Measurements from ENCODE around the gene WDSUB1.

The WDSUB1 gene

GRCh38 chr2:159230145-159230877 lies 56.2 kb downstream of the WDSUB1 start:
- H3K4me3 ChIP-seq (IDR thresholded peaks at IDR 0.05; ENCODE audit: insufficient read depth, low read depth, low read length) = no peak overlapping the region
- H3K27ac ChIP-seq = no peak overlapping the region
- no peaks in the 10 kb centered on the region for H3K79me2 ChIP-seq (ENCODE audit: insufficient read depth, low read depth)
- H3K36me3 ChIP-seq (ENCODE audit: insufficient read depth) = no peaks in the 10 kb centered on the region
- H3K4me1 ChIP-seq (ENCODE audit: low read depth, poor library complexity, severe bottlenecking) = peaks cover 12% of the 10 kb centered on the region
- H3K4me2 ChIP-seq = no peak overlapping the region
- no peaks in the 10 kb centered on the region for H4K20me1 ChIP-seq (ENCODE audit: insufficient read depth)
- H2AFZ ChIP-seq (ENCODE audit: low read depth) = no peak overlapping the region
- H3K27me3 ChIP-seq (ENCODE audit: insufficient read depth, low read depth) = no peaks in the 10 kb centered on the region
- no peak overlapping the region for H3K9ac ChIP-seq
- no peak for TF ChIP-seq CTCF (conservative IDR thresholded peaks at IDR 0.05; ENCODE audit: low read depth, low read length)

DNA sequence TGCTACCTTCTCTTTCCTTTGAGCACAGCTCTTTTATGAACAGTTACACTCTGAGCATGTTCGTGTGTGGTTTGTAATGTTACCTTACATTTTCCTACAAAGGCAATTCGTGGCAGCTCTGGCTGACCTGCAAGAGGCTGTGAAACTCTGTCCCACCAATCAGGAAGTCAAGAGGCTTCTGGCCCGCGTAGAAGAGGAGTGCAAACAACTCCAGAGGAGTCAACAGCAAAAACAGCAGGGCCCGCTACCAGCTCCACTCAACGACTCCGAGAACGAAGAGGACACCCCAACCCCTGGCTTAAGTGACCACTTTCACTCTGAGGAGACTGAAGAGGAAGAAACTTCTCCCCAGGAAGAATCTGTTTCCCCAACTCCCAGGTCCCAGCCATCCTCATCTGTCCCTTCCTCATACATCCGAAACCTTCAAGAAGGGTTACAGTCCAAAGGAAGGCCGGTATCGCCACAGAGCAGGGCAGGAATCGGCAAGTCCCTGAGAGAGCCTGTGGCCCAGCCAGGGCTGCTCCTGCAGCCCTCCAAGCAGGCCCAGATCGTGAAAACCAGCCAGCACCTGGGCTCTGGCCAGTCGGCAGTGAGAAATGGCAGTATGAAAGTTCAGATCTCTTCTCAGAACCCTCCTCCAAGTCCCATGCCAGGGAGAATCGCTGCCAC lies 56.9 kb downstream of the WDSUB1 start:
- H2AFZ ChIP-seq (ENCODE audit: low read depth) = no peak overlapping the region
- no peaks in the 10 kb centered on the region for H4K20me1 ChIP-seq (ENCODE audit: insufficient read depth)
- no peaks in the 10 kb centered on the region for H3K27me3 ChIP-seq (ENCODE audit: insufficient read depth, low read depth)
- no peak overlapping the region for H3K4me3 ChIP-seq (IDR thresholded peaks at IDR 0.05; ENCODE audit: insufficient read depth, low read depth, low read length)
- no peak for TF ChIP-seq CTCF (conservative IDR thresholded peaks at IDR 0.05; ENCODE audit: low read depth, low read length)
- H3K9ac ChIP-seq = no peak overlapping the region
- no peak overlapping the region for H3K4me2 ChIP-seq
- H3K36me3 ChIP-seq (ENCODE audit: insufficient read depth) = no peaks in the 10 kb centered on the region
- peaks cover 12% of the 10 kb centered on the region for H3K4me1 ChIP-seq (ENCODE audit: low read depth, poor library complexity, severe bottlenecking)
- H3K79me2 ChIP-seq (ENCODE audit: insufficient read depth, low read depth) = no peaks in the 10 kb centered on the region
- H3K27ac ChIP-seq = no peak overlapping the region

- TF ChIP-seq CTCF (conservative IDR thresholded peaks at IDR 0.05; ENCODE audit: low read depth, low read length) = no peak
- H3K27ac ChIP-seq = no peak overlapping the region
- peaks cover 12% of the 10 kb centered on the region for H3K4me1 ChIP-seq (ENCODE audit: low read depth, poor library complexity, severe bottlenecking)
- no peak overlapping the region for H3K4me2 ChIP-seq
- no peaks in the 10 kb centered on the region for H3K79me2 ChIP-seq (ENCODE audit: insufficient read depth, low read depth)
- H3K9ac ChIP-seq = no peak overlapping the region
- H4K20me1 ChIP-seq (ENCODE audit: insufficient read depth) = no peaks in the 10 kb centered on the region
- H3K36me3 ChIP-seq (ENCODE audit: insufficient read depth) = no peaks in the 10 kb centered on the region
- H3K4me3 ChIP-seq (IDR thresholded peaks at IDR 0.05; ENCODE audit: insufficient read depth, low read depth, low read length) = no peak overlapping the region
- no peaks in the 10 kb centered on the region for H3K27me3 ChIP-seq (ENCODE audit: insufficient read depth, low read depth)
- no peak overlapping the region for H2AFZ ChIP-seq (ENCODE audit: low read depth)
These were observed 58.4 kb downstream of the WDSUB1 start for GRCh38 chr2:159228081-159228581.

DNA sequence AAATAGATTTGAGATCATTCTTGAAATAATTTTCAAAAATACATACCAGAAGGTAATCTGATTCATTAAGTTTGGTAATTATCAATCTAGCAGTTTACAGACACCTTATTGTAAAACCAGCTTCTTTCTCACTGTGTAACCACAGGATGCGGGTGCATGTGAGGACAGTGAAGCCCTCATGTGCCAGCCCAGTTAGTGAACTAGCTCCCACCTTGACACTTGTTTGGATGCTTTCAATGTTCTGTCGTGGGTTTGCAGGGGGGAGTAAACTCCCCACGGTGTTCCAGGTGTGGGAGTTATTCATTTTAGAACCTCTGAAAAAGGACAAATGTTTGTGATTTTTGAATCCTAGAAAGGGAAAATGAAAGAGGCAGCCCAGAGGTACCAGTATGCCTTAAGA lies 59.0 kb downstream of the WDSUB1 start:
- H3K27me3 ChIP-seq (ENCODE audit: insufficient read depth, low read depth) = no peaks in the 10 kb centered on the region
- no peaks in the 10 kb centered on the region for H3K36me3 ChIP-seq (ENCODE audit: insufficient read depth)
- TF ChIP-seq CTCF (conservative IDR thresholded peaks at IDR 0.05; ENCODE audit: low read depth, low read length) = no peak
- H3K79me2 ChIP-seq (ENCODE audit: insufficient read depth, low read depth) = no peaks in the 10 kb centered on the region
- H3K4me1 ChIP-seq (ENCODE audit: low read depth, poor library complexity, severe bottlenecking) = peaks cover 12% of the 10 kb centered on the region
- no peak overlapping the region for H3K4me3 ChIP-seq (IDR thresholded peaks at IDR 0.05; ENCODE audit: insufficient read depth, low read depth, low read length)
- H2AFZ ChIP-seq (ENCODE audit: low read depth) = no peak overlapping the region
- no peak overlapping the region for H3K9ac ChIP-seq
- no peaks in the 10 kb centered on the region for H4K20me1 ChIP-seq (ENCODE audit: insufficient read depth)
- no peak overlapping the region for H3K4me2 ChIP-seq
- H3K27ac ChIP-seq = no peak overlapping the region
